ENCODE measurements around the gene GRM8. TPM values are rescaled to one million over a fixed set of nuclear protein-coding genes. Genes with fewer than 3 reads are reported as not detected.

The GRM8 gene
- total RNA-seq, 4 donors from 2014 or later: 0.57 TPM; not detected in 3

- TF ChIP-seq POLR2A (IDR thresholded peaks at IDR 0.05) (no peak), CTCF (IDR thresholded peaks at IDR 0.05) (no peak)
- Histone ChIP-seq H3K4me1 (no peaks in the 10 kb centered on the region), H3K4me3 (no peak overlapping the region), H3K27me3 (no peaks in the 10 kb centered on the region), H3K27ac (no peak overlapping the region), H3K9me3 (no peaks in the 10 kb centered on the region), H3K36me3 (no peaks in the 10 kb centered on the region)
- no peak for DNase-seq
- intact Hi-C loops (cut with DNase I): no loop called here
These were observed 765.9 kb downstream of the GRM8 start for GRCh38 chr7:126486806-126487205.

- intact Hi-C loops (cut with DNase I): no loop called here
- 28 to 31% methylated on average over 4 of the region's 4 CpGs for WGBS, 2 donors
- no peak for DNase-seq
- H3K36me3 ChIP-seq: no peaks in the 10 kb centered on the region
- no peaks in the 10 kb centered on the region for H3K9me3 ChIP-seq
- TF ChIP-seq CTCF (IDR thresholded peaks at IDR 0.05) (no peak), POLR2A (IDR thresholded peaks at IDR 0.05) (no peak)
- no peak overlapping the region for H3K4me3 ChIP-seq
- no peaks in the 10 kb centered on the region for H3K27me3 ChIP-seq
- H3K27ac ChIP-seq: no peak overlapping the region
- H3K4me1 ChIP-seq: no peaks in the 10 kb centered on the region
These were observed 767.0 kb downstream of the GRM8 start for GRCh38 chr7:126485791-126486190.

GRCh38 chr7:126483972-126484371, 768.8 kb downstream of the GRM8 start:
- Histone ChIP-seq H3K36me3 (no peaks in the 10 kb centered on the region), H3K4me3 (no peak overlapping the region), H3K27me3 (no peaks in the 10 kb centered on the region), H3K27ac (no peak overlapping the region), H3K9me3 (no peaks in the 10 kb centered on the region), H3K4me1 (no peaks in the 10 kb centered on the region)
- TF ChIP-seq CTCF (IDR thresholded peaks at IDR 0.05) (no peak), POLR2A (IDR thresholded peaks at IDR 0.05) (no peak)
- no peak for DNase-seq
- intact Hi-C loops (cut with DNase I): no loop called here
- WGBS, 2 donors: 47 to 62% methylated on average over 3 of the region's 3 CpGs

- DNase-seq: no peak
These were observed 779.9 kb downstream of the GRM8 start for GRCh38 chr7:126472825-126473224.

GRCh38 chr7:126462405-126462804, 790.3 kb downstream of the GRM8 start:
- no peak for TF ChIP-seq POLR2A (IDR thresholded peaks at IDR 0.05)
- TF ChIP-seq CTCF (IDR thresholded peaks at IDR 0.05): no peak
- no peaks in the 10 kb centered on the region for H3K4me1 ChIP-seq
- H3K27me3 ChIP-seq: no peaks in the 10 kb centered on the region
- intact Hi-C loops (cut with DNase I): no loop called here
- no peak overlapping the region for H3K27ac ChIP-seq
- no peaks in the 10 kb centered on the region for H3K9me3 ChIP-seq
- WGBS, 2 donors: 39 to 51% methylated on average over 2 of the region's 2 CpGs
- DNase-seq: no peak
- H3K4me3 ChIP-seq: no peak overlapping the region
- H3K36me3 ChIP-seq: no peaks in the 10 kb centered on the region

More at GRCh38 chr7:126472825-126473224, 779.9 kb downstream of the GRM8 start:
- Histone ChIP-seq H3K9me3 (peaks cover 0 to 27% (median 3%) of the 10 kb centered on the region in 3 donors), H3K27ac (no peak overlapping the region), H3K4me1 (no peaks in the 10 kb centered on the region), H3K36me3 (no peaks in the 10 kb centered on the region), H3K4me3 (no peak overlapping the region), H3K27me3 (no peaks in the 10 kb centered on the region)
- TF ChIP-seq CTCF (IDR thresholded peaks at IDR 0.05) (no peak), POLR2A (IDR thresholded peaks at IDR 0.05) (no peak)
- intact Hi-C loops (cut with DNase I): no loop called here
